Astrocyte (in vitro differentiated cells and primary cell): ENCODE measurements around the gene TRIM41. TPM values are rescaled to one million over a fixed set of nuclear protein-coding genes. Genes with fewer than 3 reads are reported as not detected.

Experiments used
- DNase-seq: peaks from one replicate; pipeline ENCODE4 v3.0.0-alpha.2; 2010; ENCODE audit warnings: low read depth
- FAIRE-seq: peaks from 2 replicates; lab custom pipeline; 2011; peaks lifted over from hg19 to GRCh38; lab: Jason Lieb, UNC
- H2AFZ ChIP-seq: 2 replicates; pipeline ENCODE4 v1.6.0; 2012; ENCODE audit warnings: low read depth, low read length, inconsistent platforms
- H3K27ac ChIP-seq: 2 replicates; pipeline ENCODE4 v1.5.1; 2011; ENCODE audit warnings: low read depth, low read length, inconsistent platforms
- H3K27me3 ChIP-seq: 2 replicates; pipeline ENCODE4 v1.6.0; 2011; ENCODE audit warnings: low read length, inconsistent platforms; ENCODE audit not compliant: insufficient read depth
- H3K36me3 ChIP-seq: 2 replicates; pipeline ENCODE4 v1.5.1; 2011; ENCODE audit warnings: low read length, inconsistent platforms; ENCODE audit not compliant: insufficient read depth
- H3K4me1 ChIP-seq: 2 replicates; pipeline ENCODE4 v1.5.1; 2011; ENCODE audit warnings: low read length, inconsistent platforms; ENCODE audit not compliant: insufficient read depth
- H3K4me2 ChIP-seq: 2 replicates; pipeline ENCODE4 v1.6.0; 2012; ENCODE audit warnings: low read length, inconsistent platforms
- H3K4me3 ChIP-seq: 2 replicates; pipeline ENCODE4 v1.5.1; 2011; ENCODE audit warnings: low read depth, mild to moderate bottlenecking, low read length, inconsistent platforms; ENCODE audit not compliant: insufficient read depth
- H3K79me2 ChIP-seq: 2 replicates; pipeline ENCODE4 v1.6.0; 2012; ENCODE audit warnings: mild to moderate bottlenecking, low read length, inconsistent platforms; ENCODE audit not compliant: insufficient read depth
- H3K9ac ChIP-seq: 2 replicates; pipeline ENCODE4 v1.6.0; 2012; ENCODE audit warnings: mild to moderate bottlenecking, low read length, inconsistent platforms
- H3K9me3 ChIP-seq: 2 replicates; pipeline ENCODE4 v1.5.1; 2012; ENCODE audit warnings: low read depth, mild to moderate bottlenecking, low read length, inconsistent platforms; ENCODE audit not compliant: insufficient read depth
- H4K20me1 ChIP-seq: 2 replicates; pipeline ENCODE4 v1.6.0; 2012; ENCODE audit warnings: low read length, inconsistent platforms; ENCODE audit not compliant: insufficient read depth
- H3K27ac Mint-ChIP-seq: one replicate; pipeline ENCODE4 v1.8.0; 2021; ENCODE audit warnings: mild to moderate bottlenecking, mixed read lengths; ENCODE audit not compliant: unreplicated experiment
- H3K27me3 Mint-ChIP-seq: one replicate; pipeline ENCODE4 v1.8.0; 2021; ENCODE audit warnings: low read depth, mixed read lengths; ENCODE audit not compliant: unreplicated experiment
- H3K36me3 Mint-ChIP-seq: one replicate; pipeline ENCODE4 v1.8.0; 2021; ENCODE audit warnings: low read depth, mixed read lengths; ENCODE audit not compliant: unreplicated experiment
- H3K4me1 Mint-ChIP-seq: one replicate; pipeline ENCODE4 v1.8.0; 2021; ENCODE audit warnings: low read depth, mixed read lengths; ENCODE audit not compliant: unreplicated experiment
- H3K4me3 Mint-ChIP-seq: one replicate; pipeline ENCODE4 v1.8.0; 2021; ENCODE audit warnings: mild to moderate bottlenecking, moderate library complexity, mixed read lengths; ENCODE audit not compliant: unreplicated experiment
- H3K9me3 Mint-ChIP-seq: one replicate; pipeline ENCODE4 v1.8.0; 2021; ENCODE audit warnings: mild to moderate bottlenecking, mixed read lengths; ENCODE audit not compliant: unreplicated experiment
- EZH2 ChIP-seq: IDR thresholded peaks from 2 replicates; pipeline ENCODE4 v1.6.1; 2012; ENCODE audit warnings: mild to moderate bottlenecking, low read length, inconsistent platforms; ENCODE audit not compliant: insufficient read depth
- total RNA-seq: library from RNA; stranded (reverse); gene quantifications from 2 replicates; pipeline ENCODE4 v1.2.1, GENCODE V29; 2021
- TF ChIP-seq, protein P1 (sequence below): IDR thresholded peaks from 2 replicates; pipeline ENCODE4 v1.5.1; 2011; ENCODE audit warnings: low read depth, mild to moderate bottlenecking, inconsistent platforms, low read length, moderate library complexity; ENCODE audit not compliant: insufficient read depth

The TRIM41 gene
- total RNA-seq, 1 donor from 2014 or later, result 20.9 TPM

DNA sequence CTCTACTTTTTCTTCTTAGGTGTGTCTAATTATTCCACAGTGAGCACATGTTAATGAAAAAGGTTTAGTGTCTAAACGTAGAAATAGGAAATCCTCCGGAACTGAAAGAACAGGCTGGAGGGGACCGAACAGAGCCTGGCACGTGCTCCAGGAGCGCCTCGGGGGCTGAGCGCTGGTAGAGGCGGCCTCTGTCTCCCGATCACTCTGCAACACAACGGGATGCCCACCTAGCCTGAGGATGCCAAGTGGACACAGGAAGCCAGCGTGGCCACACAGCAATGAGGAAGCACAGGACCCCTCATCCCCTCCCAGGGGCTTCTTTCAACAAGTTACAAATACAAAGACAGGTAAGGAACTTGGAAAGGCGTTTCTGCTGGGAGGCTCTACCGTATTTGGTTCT, 37.5 kb upstream of the TRIM41 start:
- H3K4me3 Mint-ChIP-seq, result no peak overlapping the region
- Histone ChIP-seq H3K9me3 (no peaks in the 10 kb centered on the region), H3K4me1 (peaks cover 11% of the 10 kb centered on the region), H3K27ac (no peak overlapping the region), H3K27me3 (peaks cover under 1% of the 10 kb centered on the region), H3K9ac (no peak overlapping the region), H3K4me2 (no peak overlapping the region), H4K20me1 (peaks cover 3% of the 10 kb centered on the region), H2AFZ (no peak overlapping the region), H3K79me2 (no peaks in the 10 kb centered on the region), H3K36me3 (no peaks in the 10 kb centered on the region), H3K4me3 (no peak overlapping the region)
- no peak for FAIRE-seq
- no peak for DNase-seq
- H3K27ac Mint-ChIP-seq, result no peak overlapping the region
- H3K36me3 Mint-ChIP-seq, result no peaks in the 10 kb centered on the region
- peaks cover 2% of the 10 kb centered on the region for H3K9me3 Mint-ChIP-seq
- TF ChIP-seq EZH2, result no peak
- TF ChIP-seq, protein P1, sequence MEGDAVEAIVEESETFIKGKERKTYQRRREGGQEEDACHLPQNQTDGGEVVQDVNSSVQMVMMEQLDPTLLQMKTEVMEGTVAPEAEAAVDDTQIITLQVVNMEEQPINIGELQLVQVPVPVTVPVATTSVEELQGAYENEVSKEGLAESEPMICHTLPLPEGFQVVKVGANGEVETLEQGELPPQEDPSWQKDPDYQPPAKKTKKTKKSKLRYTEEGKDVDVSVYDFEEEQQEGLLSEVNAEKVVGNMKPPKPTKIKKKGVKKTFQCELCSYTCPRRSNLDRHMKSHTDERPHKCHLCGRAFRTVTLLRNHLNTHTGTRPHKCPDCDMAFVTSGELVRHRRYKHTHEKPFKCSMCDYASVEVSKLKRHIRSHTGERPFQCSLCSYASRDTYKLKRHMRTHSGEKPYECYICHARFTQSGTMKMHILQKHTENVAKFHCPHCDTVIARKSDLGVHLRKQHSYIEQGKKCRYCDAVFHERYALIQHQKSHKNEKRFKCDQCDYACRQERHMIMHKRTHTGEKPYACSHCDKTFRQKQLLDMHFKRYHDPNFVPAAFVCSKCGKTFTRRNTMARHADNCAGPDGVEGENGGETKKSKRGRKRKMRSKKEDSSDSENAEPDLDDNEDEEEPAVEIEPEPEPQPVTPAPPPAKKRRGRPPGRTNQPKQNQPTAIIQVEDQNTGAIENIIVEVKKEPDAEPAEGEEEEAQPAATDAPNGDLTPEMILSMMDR, result no peak
- no peaks in the 10 kb centered on the region for H3K27me3 Mint-ChIP-seq
- peaks cover 2% of the 10 kb centered on the region for H3K4me1 Mint-ChIP-seq

DNA sequence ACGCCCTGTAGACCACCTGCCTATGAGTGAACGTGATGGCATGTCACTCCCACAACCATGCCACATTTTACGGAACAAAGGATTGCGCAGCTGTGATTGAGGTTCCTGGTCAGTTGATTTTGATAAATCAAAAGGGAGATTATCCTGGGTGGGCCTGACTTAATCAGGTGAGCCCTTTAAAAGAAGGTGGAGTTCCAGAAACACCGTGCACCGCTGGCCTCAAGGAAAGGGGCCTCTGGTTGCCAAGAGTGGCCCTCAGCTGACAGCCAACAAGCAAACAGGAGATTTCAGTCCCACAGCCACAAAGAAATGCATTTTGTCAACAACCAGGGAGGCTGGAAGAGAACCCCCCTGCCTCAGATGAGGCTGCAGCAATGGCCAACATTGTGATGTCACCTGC, 37.1 kb upstream of the TRIM41 start:
- FAIRE-seq (no peak), DNase-seq (no peak)
- H3K27me3 Mint-ChIP-seq, result no peaks in the 10 kb centered on the region
- Histone ChIP-seq H4K20me1 (peaks cover 3% of the 10 kb centered on the region), H3K27me3 (no peaks in the 10 kb centered on the region), H3K9ac (no peak overlapping the region), H2AFZ (no peak overlapping the region), H3K4me2 (no peak overlapping the region), H3K36me3 (no peaks in the 10 kb centered on the region), H3K79me2 (no peaks in the 10 kb centered on the region), H3K4me1 (peaks cover 16% of the 10 kb centered on the region), H3K4me3 (no peak overlapping the region), H3K9me3 (no peaks in the 10 kb centered on the region), H3K27ac (no peak overlapping the region)
- no peaks in the 10 kb centered on the region for H3K36me3 Mint-ChIP-seq
- H3K9me3 Mint-ChIP-seq, result peaks cover 2% of the 10 kb centered on the region
- TF ChIP-seq EZH2, result no peak
- TF ChIP-seq, protein P1, result no peak
- peaks cover 2% of the 10 kb centered on the region for H3K4me1 Mint-ChIP-seq
- no peak overlapping the region for H3K27ac Mint-ChIP-seq
- H3K4me3 Mint-ChIP-seq, result no peak overlapping the region

DNA sequence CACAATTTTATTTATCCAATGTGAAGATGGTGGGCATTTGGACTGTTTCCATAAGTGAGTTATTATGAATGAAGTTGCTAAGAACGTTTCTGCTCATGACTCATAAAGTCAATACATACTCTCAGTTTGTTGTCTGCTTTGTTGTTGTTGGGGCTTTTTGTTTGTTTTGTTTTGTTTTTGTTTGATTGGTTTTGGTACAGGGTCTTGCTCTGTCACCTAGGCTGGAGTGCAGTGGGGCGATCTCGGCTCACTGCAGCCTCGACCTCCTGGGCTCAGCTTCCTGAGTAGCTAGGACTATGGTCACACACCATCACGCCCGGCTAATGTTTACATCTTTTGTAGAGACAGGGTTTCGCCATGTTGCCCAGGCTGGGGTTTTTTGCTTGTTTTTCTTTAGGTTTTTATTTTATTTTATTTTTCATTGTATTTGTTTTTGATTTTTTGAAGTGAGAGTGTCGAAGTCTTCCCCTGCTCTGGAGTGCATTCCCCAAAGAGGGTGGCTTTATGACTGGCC, 36.0 kb upstream of the TRIM41 start:
- Mint-ChIP-seq H3K4me1 (peaks cover under 1% of the 10 kb centered on the region), H3K27ac (peak overlapping the region; percentile 95), H3K9me3 (peaks cover 2% of the 10 kb centered on the region), H3K4me3 (peak overlapping the region; percentile 91), H3K36me3 (no peaks in the 10 kb centered on the region), H3K27me3 (no peaks in the 10 kb centered on the region)
- DNase-seq (no peak), FAIRE-seq (no peak)
- Histone ChIP-seq H3K9me3 (no peaks in the 10 kb centered on the region), H4K20me1 (peaks cover 3% of the 10 kb centered on the region), H3K4me2 (peak overlapping the region; percentile 91), H3K9ac (peak overlapping the region; percentile 24), H3K4me3 (peak overlapping the region; percentile 40), H3K36me3 (no peaks in the 10 kb centered on the region), H3K79me2 (no peaks in the 10 kb centered on the region), H3K27me3 (no peaks in the 10 kb centered on the region), H3K27ac (no peak overlapping the region), H2AFZ (no peak overlapping the region), H3K4me1 (peaks cover 16% of the 10 kb centered on the region)
- TF ChIP-seq EZH2, result no peak
- TF ChIP-seq, protein P1, result no peak
